GM19193 (cell line): ENCODE measurements around the gene XYLT1.

Experiments
- POLR2A ChIP-seq: IDR thresholded peaks from 4 replicates; pipeline ENCODE4 v1.6.1; 2011; ENCODE audit not compliant: insufficient read depth, insufficient read length; ENCODE audit errors: extremely low read depth

XYLT1 gene

DNA sequence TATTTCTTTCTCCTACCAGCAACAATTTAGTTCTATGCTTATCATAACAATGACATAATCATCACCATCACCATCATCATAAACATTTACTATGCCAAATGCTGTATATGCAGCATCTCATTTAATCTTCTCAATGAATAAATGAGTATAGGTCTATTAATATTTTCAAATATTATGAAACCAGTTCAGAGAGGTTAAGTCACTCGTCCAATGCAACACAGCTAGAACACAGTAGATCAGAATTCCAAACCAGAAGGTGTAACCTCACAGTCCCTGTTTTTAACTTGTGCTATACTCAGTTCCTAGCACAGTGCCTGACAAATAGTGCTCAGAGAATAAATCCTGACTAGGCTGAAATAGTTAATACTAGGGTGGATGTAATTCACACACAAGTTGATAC, 314.8 kb downstream of the XYLT1 start:
- no peak for TF ChIP-seq POLR2A

DNA sequence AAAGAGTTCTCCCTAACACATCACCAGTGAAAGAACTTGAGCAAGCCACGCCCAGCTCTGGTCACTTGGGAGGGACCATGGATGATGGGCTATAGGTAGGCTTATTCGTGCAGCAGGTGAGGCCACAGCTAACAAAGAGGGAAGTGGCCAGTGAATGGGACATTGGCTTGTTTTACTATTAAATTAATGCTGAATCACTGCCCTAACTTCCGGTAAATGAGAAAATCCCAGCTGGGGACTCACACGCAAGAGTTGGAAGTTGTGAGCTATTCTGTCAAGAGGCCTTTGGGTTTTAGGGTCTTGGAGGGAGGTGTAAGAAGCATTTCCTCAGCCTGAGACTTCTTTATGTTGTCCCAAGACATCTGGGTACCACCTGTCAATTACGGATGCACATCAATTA, 315.3 kb downstream of the XYLT1 start:
- no peak for TF ChIP-seq POLR2A

- TF ChIP-seq POLR2A = no peak
Observed at GRCh38 chr16:17154981-17155380, 315.8 kb downstream of the XYLT1 start.

DNA sequence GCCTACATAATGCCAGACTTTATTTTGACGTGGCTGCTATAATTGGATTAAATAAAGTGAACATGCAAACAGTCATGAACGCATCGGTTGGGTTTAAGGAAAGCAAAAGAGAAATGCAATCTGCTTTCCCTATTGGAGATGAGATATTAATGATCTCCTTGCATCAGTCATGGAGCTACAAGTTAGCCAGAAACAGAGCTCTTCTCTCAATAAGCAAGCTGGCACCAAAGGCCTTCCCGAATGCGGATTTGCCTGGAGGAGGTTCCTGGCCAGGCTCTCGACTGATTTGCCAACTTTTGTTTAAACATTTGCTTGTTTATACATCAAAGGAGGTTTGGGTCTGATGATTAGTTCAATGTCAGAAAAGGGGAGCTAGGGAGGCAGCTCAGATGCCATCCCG, 318.4 kb downstream of the XYLT1 start:
- no peak for TF ChIP-seq POLR2A

DNA sequence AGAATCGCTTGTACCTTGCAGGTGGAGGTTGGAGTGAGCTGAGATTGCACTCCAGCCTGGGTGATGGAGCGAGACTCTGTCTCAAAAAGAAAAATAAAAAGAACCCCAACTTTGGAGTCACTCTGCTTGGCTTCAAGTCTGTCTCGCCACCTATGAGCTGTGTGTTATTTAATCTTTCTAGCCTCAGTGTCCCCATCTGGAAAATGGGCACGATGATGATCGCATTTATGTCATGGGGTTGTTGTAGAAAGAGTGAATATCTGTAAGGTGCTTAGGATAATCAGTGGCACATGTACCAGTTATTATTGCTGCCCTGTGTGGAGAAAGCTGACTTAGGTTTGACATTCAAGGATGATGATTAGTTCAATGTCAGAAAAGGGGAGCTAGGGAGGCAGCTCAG, 319.4 kb downstream of the XYLT1 start:
- TF ChIP-seq POLR2A = no peak

- TF ChIP-seq POLR2A = no peak
Observed at GRCh38 chr16:17149904-17150483, 320.8 kb downstream of the XYLT1 start.

- no peak for TF ChIP-seq POLR2A
Observed at GRCh38 chr16:17147942-17148341, 322.8 kb downstream of the XYLT1 start.

GRCh38 chr16:17145029-17145428, 325.7 kb downstream of the XYLT1 start:
- no peak for TF ChIP-seq POLR2A

GRCh38 chr16:17144431-17144830, 326.3 kb downstream of the XYLT1 start:
- TF ChIP-seq POLR2A = no peak

- no peak for TF ChIP-seq POLR2A
Observed at GRCh38 chr16:17143546-17144419, 327.0 kb downstream of the XYLT1 start.

GRCh38 chr16:17138801-17139200, 332.0 kb downstream of the XYLT1 start:
- no peak for TF ChIP-seq POLR2A

GRCh38 chr16:17135439-17135838, 335.3 kb downstream of the XYLT1 start:
- TF ChIP-seq POLR2A = no peak

- TF ChIP-seq POLR2A = no peak
Observed at GRCh38 chr16:17134586-17134985, 336.2 kb downstream of the XYLT1 start.

DNA sequence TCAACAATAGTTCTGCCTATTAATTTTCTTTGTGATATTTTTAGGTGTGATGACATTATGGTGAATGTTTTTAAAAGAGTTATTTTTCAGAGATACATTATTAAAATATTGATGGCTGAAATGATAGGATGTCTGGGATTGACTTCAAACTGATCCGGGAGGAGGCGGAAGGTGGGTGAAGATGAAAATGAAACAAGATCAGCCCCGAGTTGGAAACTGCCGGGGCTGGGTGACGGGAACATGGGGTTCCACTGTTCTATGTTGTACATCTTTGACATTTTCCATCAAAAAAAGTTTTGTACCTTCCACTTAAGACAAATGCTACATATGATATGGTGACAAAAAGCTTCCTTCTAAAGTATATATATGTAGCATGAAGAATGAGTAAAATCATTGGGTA, 336.9 kb downstream of the XYLT1 start:
- no peak for TF ChIP-seq POLR2A

DNA sequence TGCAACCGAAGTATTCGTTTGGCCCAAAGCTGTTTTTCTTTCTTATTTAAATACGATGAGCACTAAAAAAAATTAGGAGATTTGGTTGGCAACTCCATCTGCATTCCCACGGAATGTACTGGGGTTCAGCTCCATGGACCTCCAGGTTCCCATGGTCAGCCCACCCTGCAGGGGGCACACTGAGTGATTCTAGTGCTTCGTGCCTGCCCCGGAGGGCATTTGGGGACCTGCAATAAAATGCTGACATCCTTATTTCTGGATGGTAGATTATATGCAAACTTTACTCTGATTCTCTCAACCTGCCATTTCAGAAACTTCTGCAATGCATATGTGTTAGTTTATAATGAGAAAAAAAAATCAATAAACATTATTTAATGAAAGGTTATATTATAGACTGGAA, 339.4 kb downstream of the XYLT1 start:
- no peak for TF ChIP-seq POLR2A

- no peak for TF ChIP-seq POLR2A
Observed at GRCh38 chr16:17130733-17131132, 340.0 kb downstream of the XYLT1 start.
